Measurements from ENCODE around the gene KDM4C.

DNA sequence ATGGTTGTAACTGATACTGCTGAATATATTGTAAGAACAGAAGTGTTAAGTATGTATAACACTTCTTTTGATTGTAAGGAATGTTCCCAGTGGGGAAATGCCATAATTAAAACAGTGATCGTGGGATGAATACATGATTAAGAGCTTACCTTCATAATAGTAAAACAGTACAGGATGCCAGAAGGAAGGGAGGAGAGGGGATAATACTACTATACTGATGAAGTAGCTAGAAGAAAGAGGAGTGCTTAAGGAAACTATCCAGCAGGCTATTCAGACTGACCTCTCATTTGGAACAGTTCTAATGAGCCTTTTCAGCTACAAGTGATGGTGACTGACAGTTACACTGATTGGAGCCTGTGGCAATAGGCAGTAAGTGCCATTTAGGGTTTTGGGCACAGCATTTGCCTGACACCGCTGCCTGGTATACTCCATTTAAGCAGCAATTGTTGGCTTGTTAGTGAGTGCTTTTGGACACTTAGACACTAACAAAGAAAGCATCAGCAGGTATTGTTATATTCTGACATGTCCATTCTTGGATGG is 33.8 kb upstream of the KDM4C start:
- TF ChIP-seq, protein P1, sequence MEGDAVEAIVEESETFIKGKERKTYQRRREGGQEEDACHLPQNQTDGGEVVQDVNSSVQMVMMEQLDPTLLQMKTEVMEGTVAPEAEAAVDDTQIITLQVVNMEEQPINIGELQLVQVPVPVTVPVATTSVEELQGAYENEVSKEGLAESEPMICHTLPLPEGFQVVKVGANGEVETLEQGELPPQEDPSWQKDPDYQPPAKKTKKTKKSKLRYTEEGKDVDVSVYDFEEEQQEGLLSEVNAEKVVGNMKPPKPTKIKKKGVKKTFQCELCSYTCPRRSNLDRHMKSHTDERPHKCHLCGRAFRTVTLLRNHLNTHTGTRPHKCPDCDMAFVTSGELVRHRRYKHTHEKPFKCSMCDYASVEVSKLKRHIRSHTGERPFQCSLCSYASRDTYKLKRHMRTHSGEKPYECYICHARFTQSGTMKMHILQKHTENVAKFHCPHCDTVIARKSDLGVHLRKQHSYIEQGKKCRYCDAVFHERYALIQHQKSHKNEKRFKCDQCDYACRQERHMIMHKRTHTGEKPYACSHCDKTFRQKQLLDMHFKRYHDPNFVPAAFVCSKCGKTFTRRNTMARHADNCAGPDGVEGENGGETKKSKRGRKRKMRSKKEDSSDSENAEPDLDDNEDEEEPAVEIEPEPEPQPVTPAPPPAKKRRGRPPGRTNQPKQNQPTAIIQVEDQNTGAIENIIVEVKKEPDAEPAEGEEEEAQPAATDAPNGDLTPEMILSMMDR (IDR thresholded peaks at IDR 0.05): no peak
- TF ChIP-seq POLR2AphosphoS5 (IDR thresholded peaks at IDR 0.05) (no peak), POLR2A (IDR thresholded peaks at IDR 0.05) (no peak)
